A549 (cell line): ENCODE measurements around the gene TXNRD2. TPM values are rescaled to one million over a fixed set of nuclear protein-coding genes. Genes with fewer than 3 reads are reported as not detected.

ENCODE experiments used
- ATAC-seq, 2 experiments: fragments of 200-7000 bp in 1 of 2; fragments of >200 bp in 1 of 2; cut with Nextera tagmentation in 1 of 2; cut with Tn5 transposase in 1 of 2; 3 replicates each; pipeline versions ENCODE4 v1.8.0 to v1.9.1; 2018 to 2020; ENCODE audit warnings: mild to moderate bottlenecking in 1 of 2, moderate library complexity in 1 of 2
- CTCF ChIA-PET: fragments of 300-600 bp; sonication (Branson Sonifier 250); formaldehyde crosslinking; extraction: SDS; loops from one replicate; lab custom pipeline; 2021; ENCODE audit warnings: antibody characterized with exemption, inconsistent platforms; lab: Yijun Ruan, JAX
- POLR2A ChIA-PET: fragments of 350-600 bp; formaldehyde crosslinking; extraction: SDS; loops from one replicate; lab custom pipeline; 2021; ENCODE audit warnings: antibody characterized with exemption, inconsistent platforms; lab: Yijun Ruan, JAX
- DNase-seq, 2 experiments: peaks; one replicate each; pipeline versions ENCODE4 v3.0.0 to v3.0.0-alpha.2; 2011 to 2016; ENCODE audit warnings: low read depth in 1 of 2, low spot score in 1 of 2
- FAIRE-seq: peaks from 2 replicates; lab custom pipeline; 2011; peaks lifted over from hg19 to GRCh38; lab: Jason Lieb, UNC
- H3K27ac ChIP-seq, 2 experiments: fragments of >200 bp; sonication (Bioruptor Twin); formaldehyde crosslinking; 3 replicates each; pipeline ENCODE4 v1.5.1; 2016 to 2017
- H3K4me1 ChIP-seq: fragments of >200 bp; sonication (Bioruptor Twin); formaldehyde crosslinking; 3 replicates; pipeline ENCODE4 v1.6.1; 2016
- H3K4me2 ChIP-seq: fragments of >200 bp; sonication (Bioruptor Twin); formaldehyde crosslinking; 3 replicates; pipeline ENCODE4 v1.6.1; 2016
- H3K4me3 ChIP-seq: fragments of >200 bp; sonication (Bioruptor Twin); formaldehyde crosslinking; 3 replicates; pipeline ENCODE4 v1.5.1; 2016
- H3K9me3 ChIP-seq: fragments of >200 bp; sonication (Bioruptor Twin); formaldehyde crosslinking; 3 replicates; pipeline ENCODE4 v1.6.1; 2016
- ATOH8 ChIP-seq: fragments of 250-450 bp; sonication (Bioruptor Pico); IDR thresholded peaks from 2 replicates; pipeline ENCODE4 v1.5.0; 2020; ENCODE audit warnings: low read depth, mild to moderate bottlenecking, moderate library complexity
- CEBPB ChIP-seq, 2 experiments: fragments of >200 bp in 1 of 2; sonication (Bioruptor Twin) in 1 of 2; formaldehyde crosslinking in 1 of 2; IDR thresholded peaks; 2 replicates each; pipeline ENCODE4 v1.6.1; 2012 to 2016
- CHD4 ChIP-seq: fragments of 200-600 bp; sonication (generic); IDR thresholded peaks from 2 replicates; pipeline ENCODE4 v1.6.1; 2016; ENCODE audit warnings: antibody characterized with exemption, mild to moderate bottlenecking, borderline replicate concordance
- CTCF ChIP-seq: fragments of >200 bp; sonication (Bioruptor Twin); formaldehyde crosslinking; IDR thresholded peaks from 3 replicates; pipeline ENCODE4 v1.5.1; 2016
- EHMT2 ChIP-seq: fragments of 200-600 bp; sonication (generic); IDR thresholded peaks from 2 replicates; pipeline ENCODE4 v1.6.1; 2016; ENCODE audit warnings: antibody characterized with exemption, low read depth, mild to moderate bottlenecking, moderate library complexity
- ELK1 ChIP-seq: fragments of 150-350 bp; IDR thresholded peaks from 2 replicates; pipeline ENCODE4 v1.6.1; 2014; ENCODE audit warnings: low read depth, mild to moderate bottlenecking, low read length
- EP300 ChIP-seq, 2 experiments: fragments of >200 bp; sonication (Bioruptor Twin); formaldehyde crosslinking; IDR thresholded peaks; 2 replicates in 1 of 2; 3 replicates in 1 of 2; pipeline ENCODE4 v1.6.1; 2016 to 2017
- ESRRA ChIP-seq: fragments of 150-350 bp; IDR thresholded peaks from 2 replicates; pipeline ENCODE4 v1.6.1; 2014; ENCODE audit warnings: mild to moderate bottlenecking, low read length, borderline replicate concordance
- FOSB ChIP-seq: fragments of 250-450 bp; sonication (Bioruptor Pico); IDR thresholded peaks from 2 replicates; pipeline ENCODE4 v1.5.0; 2020; ENCODE audit warnings: mild to moderate bottlenecking, moderate library complexity
- FOSL2 ChIP-seq, 2 experiments: fragments of 450-650 bp in 1 of 2; fragments of >200 bp in 1 of 2; sonication (Bioruptor Twin) in 1 of 2; formaldehyde crosslinking; IDR thresholded peaks; 2 replicates each; pipeline versions ENCODE4 v1.5.0 to v1.6.1; 2016 to 2020; ENCODE audit warnings: mild to moderate bottlenecking in 1 of 2, moderate library complexity in 1 of 2
- HEYL ChIP-seq: fragments of 250-450 bp; sonication (Bioruptor Pico); IDR thresholded peaks from 2 replicates; pipeline ENCODE4 v1.8.0; 2021; ENCODE audit warnings: mild to moderate bottlenecking, moderate library complexity
- KDM5A ChIP-seq: fragments of 200-600 bp; sonication (generic); IDR thresholded peaks from 2 replicates; pipeline ENCODE4 v1.6.1; 2016; ENCODE audit warnings: antibody characterized with exemption, mild to moderate bottlenecking
- MAFK ChIP-seq: fragments of 450-650 bp; IDR thresholded peaks from 2 replicates; pipeline ENCODE4 v1.6.1; 2014; ENCODE audit not compliant: partially characterized antibody
- MAZ ChIP-seq: fragments of 150-350 bp; IDR thresholded peaks from 2 replicates; pipeline ENCODE4 v1.6.1; 2014; ENCODE audit warnings: antibody characterized with exemption, low read depth, low read length, borderline replicate concordance
- MYC ChIP-seq: IDR thresholded peaks from 2 replicates; pipeline ENCODE4 v1.6.1; 2012; ENCODE audit warnings: mild to moderate bottlenecking, inconsistent platforms, low read length, improper control_type of control experiment, borderline replicate concordance
- NR3C1 ChIP-seq: fragments of >200 bp; sonication (Bioruptor Twin); formaldehyde crosslinking; IDR thresholded peaks from 3 replicates; pipeline ENCODE4 v1.6.1; 2017
- PBX3 ChIP-seq: IDR thresholded peaks from 2 replicates; pipeline ENCODE4 v1.6.1; 2012
- POLR2AphosphoS2 ChIP-seq: conservative IDR thresholded peaks from 2 replicates; pipeline ENCODE4 v1.6.1; 2012; ENCODE audit warnings: low read length, improper control_type of control experiment, inconsistent platforms
- RFX5 ChIP-seq: fragments of 450-650 bp; IDR thresholded peaks from 2 replicates; pipeline ENCODE4 v1.7.1; 2014; ENCODE audit warnings: antibody characterized with exemption, mild to moderate bottlenecking, moderate library complexity
- SMC3 ChIP-seq: fragments of >200 bp; sonication (Bioruptor Twin); formaldehyde crosslinking; IDR thresholded peaks from 3 replicates; pipeline ENCODE4 v1.6.1; 2018; ENCODE audit warnings: inconsistent platforms
- SREBF2 ChIP-seq: fragments of 450-650 bp; IDR thresholded peaks from 2 replicates; pipeline ENCODE4 v1.6.1; 2014; ENCODE audit warnings: mild to moderate bottlenecking, moderate library complexity
- TP53 ChIP-seq: fragments of 250-450 bp; sonication (Bioruptor Pico); IDR thresholded peaks from 2 replicates; pipeline ENCODE4 v1.5.0; 2021; ENCODE audit warnings: mild to moderate bottlenecking, moderate library complexity
- ZFP36 ChIP-seq: fragments of 450-650 bp; IDR thresholded peaks from 2 replicates; pipeline ENCODE4 v1.6.1; 2014; ENCODE audit warnings: borderline replicate concordance; ENCODE audit not compliant: partially characterized antibody
- ZNF302 ChIP-seq: fragments of 250-450 bp; sonication (Bioruptor Pico); IDR thresholded peaks from 2 replicates; pipeline ENCODE4 v1.9.0; 2021; ENCODE audit warnings: inconsistent platforms, mild to moderate bottlenecking, moderate library complexity
- ZSCAN20 ChIP-seq: fragments of 250-450 bp; sonication (Bioruptor Pico); IDR thresholded peaks from 2 replicates; pipeline ENCODE4 v1.8.0; 2022; ENCODE audit warnings: mild to moderate bottlenecking, moderate library complexity
- WGBS: methylation state at CpG from one replicate; pipeline ENCODE4 v1.1.6; 2017; ENCODE audit errors: missing lambda C conversion rate; 5-methylcytosine and 5-hydroxymethylcytosine counted together
- polyA plus RNA-seq, 4 experiments: library from polyadenylated mRNA; depleted of rRNA in 3 of 4; stranded (reverse); fragments of >200 nt; fragmentation: RNase III in 1 of 4; extraction: RNeasy Plus Mini Kit Qiagen cat#74134 plus additional on column Dnase treatment in 1 of 4; gene quantifications; 2 replicates in 3 of 4; 3 replicates in 1 of 4; pipeline ENCODE4 v1.2.3, GENCODE V29; 2011 to 2017

Gene TXNRD2
- polyA plus RNA-seq, 2 of the 4 experiments (the other 2 are of a cell fraction): 16.3 to 25.6 TPM

DNA sequence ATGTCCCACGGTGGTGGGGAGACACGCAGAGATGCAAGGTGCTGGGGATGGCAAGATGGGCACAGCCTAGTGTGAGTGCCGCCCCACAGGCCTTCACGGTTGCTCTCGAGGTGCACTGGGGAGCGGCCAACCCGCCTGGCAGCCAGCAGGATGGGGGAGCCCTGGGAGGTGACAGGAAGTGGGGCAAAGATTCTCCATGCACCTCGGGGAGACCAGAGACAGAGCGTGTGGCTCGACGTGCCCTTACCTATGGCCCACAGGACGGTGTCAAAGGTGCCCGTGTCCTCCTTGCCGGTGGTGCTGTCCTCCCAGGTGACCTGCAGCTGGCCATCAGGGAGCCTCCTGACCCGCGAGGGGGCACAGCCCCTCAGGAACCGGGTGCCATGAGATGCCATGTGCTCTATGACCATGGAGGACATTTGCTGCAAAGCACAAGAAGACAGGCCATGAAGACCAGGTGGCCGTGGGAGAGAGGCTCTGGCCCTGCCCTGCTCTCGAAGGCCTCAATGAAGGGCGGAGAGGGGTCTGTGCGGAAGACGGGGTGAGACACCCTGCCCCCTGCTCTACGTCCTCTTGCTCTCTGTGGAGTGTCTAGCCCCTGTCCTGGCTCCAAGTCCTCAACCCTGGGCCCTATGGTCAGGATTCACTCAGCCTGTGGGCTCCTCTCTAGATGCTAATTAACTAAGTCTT, 46.3 kb downstream of the TXNRD2 start:
- no peak for ATAC-seq
- WGBS: 92% methylated on average over 15 of the region's 23 CpGs
- ChIA-PET CTCF (interaction anchor here (1.2 kb wide), 1 partner anchor 15 kb away, joined by 3 read pairs; no protein-coding TSS in a partner anchor), POLR2A (no interaction called here)
- Histone ChIP-seq H3K9me3 (no peaks in the 10 kb centered on the region), H3K4me3 (no peak overlapping the region), H3K4me2 (no peak overlapping the region), H3K27ac (no peak overlapping the region), H3K4me1 (peaks cover 14% of the 10 kb centered on the region)
- TF ChIP-seq CEBPB (IDR thresholded peaks at IDR 0.05) (no peak), RFX5 (no peak), SREBF2 (no peak), ATOH8 (no peak), POLR2AphosphoS2 (no peak), PBX3 (no peak), ZNF302 (no peak), CTCF (no peak)
- no peak for DNase-seq
- FAIRE-seq: no peak

DNA sequence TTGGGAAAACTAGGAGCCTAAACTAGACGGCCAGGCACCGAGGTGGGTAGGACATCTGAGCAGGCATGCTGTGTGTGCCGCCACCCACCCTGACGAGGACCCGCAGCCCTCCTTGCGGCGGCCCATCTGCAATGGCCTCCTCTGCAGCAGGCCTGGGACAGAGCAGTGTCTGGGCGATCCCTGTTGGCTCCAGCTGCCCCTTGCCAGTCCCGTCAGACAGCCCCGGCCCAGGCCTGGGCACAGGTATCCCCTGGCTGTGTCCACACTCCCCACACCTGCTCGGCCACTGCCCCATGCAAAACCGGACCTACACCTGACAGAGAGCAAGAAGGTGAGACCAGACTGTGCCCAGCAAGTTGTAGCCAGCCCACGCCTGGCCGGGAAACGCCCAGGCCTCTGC, 48.3 kb downstream of the TXNRD2 start:
- WGBS: 67% methylated on average over 3 of the region's 15 CpGs
- ChIA-PET CTCF (interaction anchor here (1.0 to 2.2 kb wide), 2 partner anchors 12 to 163 kb away, joined by 3 to 9 read pairs; no protein-coding TSS in a partner anchor), POLR2A (no interaction called here)
- DNase-seq (no peak), ATAC-seq (no peak), FAIRE-seq (no peak)
- no peak overlapping the region for H3K27ac ChIP-seq
- H3K4me3 ChIP-seq: no peak overlapping the region
- no peaks in the 10 kb centered on the region for H3K9me3 ChIP-seq
- TF ChIP-seq HEYL (no peak), MAFK (no peak), ZNF302 (no peak), MYC (no peak), FOSL2 (IDR thresholded peaks at IDR 0.05) (no peak), FOSL2 (CRISPR knock-in tag; IDR thresholded peaks at IDR 0.05) (no peak), POLR2AphosphoS2 (no peak), ELK1 (no peak), ZSCAN20 (CRISPR knock-in tag) (no peak), EHMT2 (no peak), ZFP36 (no peak), TP53 (no peak), SMC3 (no peak), EP300 (IDR thresholded peaks at IDR 0.05) (no peak), KDM5A (no peak), CTCF (no peak), CHD4 (no peak), FOSB (CRISPR knock-in tag) (no peak), NR3C1 (no peak), MAZ (no peak), ESRRA (no peak)
- peaks cover 14% of the 10 kb centered on the region for H3K4me1 ChIP-seq
- H3K4me2 ChIP-seq: no peak overlapping the region
